GM23338 (cell line): ENCODE measurements around the gene SRRM2. TPM values are rescaled to one million over a fixed set of nuclear protein-coding genes. Genes with fewer than 3 reads are reported as not detected.

Source experiments
- ATAC-seq: fragments of 200-7000 bp; cut with Tn5 transposase; 3 replicates; pipeline ENCODE4 v1.9.1; 2020
- DNase-seq: peaks from one replicate; pipeline ENCODE4 v3.0.0-alpha.2; 2015; ENCODE audit warnings: low spot score
- H2AFZ ChIP-seq: fragments of 200-600 bp; sonication (generic); 2 replicates; pipeline ENCODE4 v1.8.0; 2016; ENCODE audit warnings: antibody characterized with exemption, mild to moderate bottlenecking, moderate library complexity
- H3F3A ChIP-seq: fragments of 200-600 bp; sonication (generic); replicated peaks from 2 replicates; pipeline ENCODE4 v1.8.0; 2017; ENCODE audit warnings: antibody characterized with exemption, mixed run types, low read depth
- H3K27ac ChIP-seq: fragments of 200-600 bp; sonication (generic); 2 replicates; pipeline ENCODE4 v1.6.1; 2016; ENCODE audit warnings: low read depth
- H3K27me3 ChIP-seq: fragments of 200-600 bp; sonication (generic); 2 replicates; pipeline ENCODE4 v1.8.0; 2016; ENCODE audit warnings: mild to moderate bottlenecking, mixed run types, moderate library complexity; ENCODE audit not compliant: insufficient read depth
- H3K36me3 ChIP-seq: fragments of 200-600 bp; sonication (generic); 2 replicates; pipeline ENCODE4 v1.8.0; 2016; ENCODE audit warnings: mild to moderate bottlenecking; ENCODE audit not compliant: insufficient read depth
- H3K4me1 ChIP-seq: fragments of 200-600 bp; sonication (generic); 2 replicates; pipeline ENCODE4 v1.8.0; 2016; ENCODE audit warnings: mild to moderate bottlenecking, moderate library complexity; ENCODE audit not compliant: insufficient read depth
- H3K4me2 ChIP-seq: fragments of 200-600 bp; sonication (generic); 2 replicates; pipeline ENCODE4 v1.7.1; 2017; ENCODE audit warnings: mixed run types
- H3K4me3 ChIP-seq: fragments of 200-600 bp; sonication (generic); 2 replicates; pipeline ENCODE4 v1.6.1; 2016; ENCODE audit warnings: mixed run types
- H3K79me2 ChIP-seq: fragments of 200-600 bp; sonication (generic); replicated peaks from 2 replicates; pipeline ENCODE4 v1.8.0; 2017; ENCODE audit warnings: mild to moderate bottlenecking; ENCODE audit not compliant: insufficient read depth
- H3K9me2 ChIP-seq: fragments of 200-600 bp; sonication (generic); 2 replicates; pipeline ENCODE4 v1.8.0; 2017; ENCODE audit not compliant: insufficient read depth
- H4K20me1 ChIP-seq: fragments of 200-600 bp; sonication (generic); replicated peaks from 2 replicates; pipeline ENCODE4 v1.8.0; 2017; ENCODE audit warnings: mild to moderate bottlenecking; ENCODE audit not compliant: insufficient read depth
- H3K27ac Mint-ChIP-seq: 2 replicates; pipeline ENCODE4 v1.8.0; 2020; ENCODE audit warnings: inconsistent platforms, mild to moderate bottlenecking, moderate library complexity, mixed read lengths
- H3K27me3 Mint-ChIP-seq: 3 replicates; pipeline ENCODE4 v1.8.0; 2022; ENCODE audit warnings: low read depth, mild to moderate bottlenecking, moderate library complexity, mixed read lengths, inconsistent platforms; ENCODE audit not compliant: insufficient read depth, poor library complexity
- H3K36me3 Mint-ChIP-seq: 3 replicates; pipeline ENCODE4 v1.8.0; 2021; ENCODE audit warnings: low read depth, mild to moderate bottlenecking, inconsistent platforms, moderate library complexity, mixed read lengths
- H3K4me1 Mint-ChIP-seq: 3 replicates; pipeline ENCODE4 v1.8.0; 2020; ENCODE audit warnings: mild to moderate bottlenecking, inconsistent platforms, mixed read lengths
- H3K4me3 Mint-ChIP-seq: 3 replicates; pipeline ENCODE4 v1.8.0; 2021; ENCODE audit warnings: moderate library complexity, mild to moderate bottlenecking, inconsistent platforms, mixed read lengths
- H3K9me3 Mint-ChIP-seq: 3 replicates; pipeline ENCODE4 v1.8.0; 2020; ENCODE audit warnings: moderate library complexity, mild to moderate bottlenecking, inconsistent platforms, mixed read lengths
- CTCF ChIP-seq, 2 experiments: fragments of 200-600 bp in 1 of 2; sonication (generic) in 1 of 2; conservative IDR thresholded peaks; 2 replicates each; pipeline versions ENCODE4 v1.5.1 to v1.6.1; 2016 to 2017; ENCODE audit warnings: antibody characterized with exemption in 2 of 2, low read depth in 2 of 2, mild to moderate bottlenecking in 2 of 2, moderate library complexity in 1 of 2
- EZH2 ChIP-seq: fragments of 200-600 bp; sonication (generic); IDR thresholded peaks from one replicate; pipeline ENCODE4 v1.8.0; 2017; ENCODE audit warnings: antibody characterized with exemption, mild to moderate bottlenecking, low read depth; ENCODE audit not compliant: unreplicated experiment
- EZH2phosphoT487 ChIP-seq: fragments of 200-600 bp; sonication (generic); IDR thresholded peaks from one replicate; pipeline ENCODE4 v1.8.1; 2018; ENCODE audit warnings: antibody characterized with exemption; ENCODE audit not compliant: unreplicated experiment
- POLR2AphosphoS5 ChIP-seq: IDR thresholded peaks from 2 replicates; pipeline ENCODE4 v1.6.1; 2016; ENCODE audit warnings: antibody characterized with exemption, low read depth
- REST ChIP-seq: IDR thresholded peaks from one replicate; pipeline ENCODE4 v1.6.1; 2018; ENCODE audit warnings: antibody characterized with exemption; ENCODE audit not compliant: unreplicated experiment
- ZNF114 ChIP-seq: fragments of 250-450 bp; sonication (Bioruptor Pico); IDR thresholded peaks from 2 replicates; pipeline ENCODE4 v1.5.0; 2020; ENCODE audit warnings: mild to moderate bottlenecking, moderate library complexity
- polyA plus RNA-seq: library from polyadenylated mRNA; unstranded; fragments of >200 nt; fragmentation: Nextera tagmentation; extraction: Ambion mirVana; gene quantifications from 2 replicates; pipeline ENCODE4 v1.2.1, GENCODE V29; 2016
- total RNA-seq: library from RNA; depleted of rRNA; stranded (reverse); fragments of >200 nt; shearing (Covaris generic); gene quantifications from 2 replicates; pipeline ENCODE4 v1.2.3, GENCODE V29; 2014
- TF ChIP-seq, protein P1 (sequence below): fragments of 250-450 bp; sonication (Bioruptor Pico); IDR thresholded peaks from 2 replicates; pipeline ENCODE4 v1.5.0; 2020; ENCODE audit warnings: mild to moderate bottlenecking, moderate library complexity

Gene SRRM2
- total and polyA plus RNA-seq, 2 experiments from 2014 or later: 308 to 893 TPM

DNA sequence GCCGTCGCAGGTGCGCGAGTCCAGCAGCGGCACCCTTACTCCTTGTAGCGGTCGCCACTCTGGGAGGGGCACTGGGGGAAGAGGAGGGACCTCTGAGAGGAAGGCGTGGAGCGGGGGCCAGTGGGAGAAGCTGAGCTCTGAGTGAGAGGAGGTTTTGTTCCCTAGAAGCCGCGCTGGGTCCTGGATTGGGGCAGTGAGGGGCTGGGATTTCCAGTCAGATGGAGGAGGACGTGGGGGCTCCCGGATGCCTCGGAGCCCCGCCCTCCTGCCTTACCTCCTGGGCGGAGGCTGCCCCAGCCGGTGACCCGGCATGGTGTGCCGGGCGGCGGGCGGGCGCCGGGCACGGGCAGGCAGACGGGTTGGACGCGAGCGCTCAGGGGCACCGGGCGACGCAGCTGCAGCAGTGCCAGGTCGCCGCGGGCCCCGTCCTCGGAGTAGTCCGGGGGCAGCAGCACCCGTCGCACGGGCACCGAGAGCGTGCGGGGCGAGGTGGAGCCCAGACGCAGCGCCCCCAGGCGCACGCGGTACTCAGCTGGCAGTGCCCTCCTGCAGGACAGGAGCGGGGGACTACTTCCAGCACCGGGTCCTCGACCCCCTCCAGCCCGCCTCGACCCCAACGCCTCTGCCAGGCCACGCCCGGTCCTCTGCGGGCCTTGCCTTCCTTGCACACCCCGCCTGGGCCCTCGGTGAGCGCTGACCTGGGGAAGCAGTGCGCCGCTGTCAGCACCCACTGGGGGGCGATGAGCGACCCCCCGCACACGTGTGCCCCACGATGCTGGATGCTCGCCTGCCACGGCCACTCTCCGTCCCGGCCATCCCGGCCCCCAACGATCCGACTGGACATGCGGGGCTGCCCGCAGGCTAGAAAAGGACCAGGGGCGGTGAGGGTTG is 32.9 kb downstream of the SRRM2 start:
- no peaks in the 10 kb centered on the region for H3K36me3 ChIP-seq
- peak; percentile 50 for ATAC-seq
- peak overlapping the region; percentile 80 for H3K4me2 ChIP-seq
- no peaks in the 10 kb centered on the region for H4K20me1 ChIP-seq
- Mint-ChIP-seq H3K27ac (no peak overlapping the region), H3K4me3 (peak overlapping the region; percentile 71), H3K27me3 (peaks cover 37% of the 10 kb centered on the region), H3K9me3 (no peaks in the 10 kb centered on the region; the same call in 2 of the 3 replicates), H3K36me3 (no peaks in the 10 kb centered on the region), H3K4me1 (peaks cover 4% of the 10 kb centered on the region)
- TF ChIP-seq ZNF114 (CRISPR knock-in tag): no peak
- no peak for TF ChIP-seq EZH2
- no peak for TF ChIP-seq REST
- no peak for TF ChIP-seq EZH2phosphoT487
- peak; percentile 36 to 38; a peak in 3 of 4 replicates for TF ChIP-seq CTCF (conservative IDR thresholded peaks at IDR 0.05; ENCODE audit: low read depth in 2 of 2)
- H3K79me2 ChIP-seq: no peaks in the 10 kb centered on the region
- H3F3A ChIP-seq: 0 out of 2 replicates have a peak, but pooled peaks cover 3% of the 10 kb centered on the region
- H3K9me2 ChIP-seq: no peaks in the 10 kb centered on the region
- peaks cover 29% of the 10 kb centered on the region for H3K27me3 ChIP-seq
- no peak overlapping the region for H3K27ac ChIP-seq
- H3K4me3 ChIP-seq: peak overlapping the region; percentile 61
- peak; percentile 56 for DNase-seq
- H2AFZ ChIP-seq: peak overlapping the region; percentile 97
- H3K4me1 ChIP-seq: no peaks in the 10 kb centered on the region

- Mint-ChIP-seq H3K36me3 (no peaks in the 10 kb centered on the region), H3K4me1 (peaks cover 3% of the 10 kb centered on the region), H3K9me3 (no peaks in the 10 kb centered on the region; the same call in 2 of the 3 replicates), H3K27me3 (peaks cover 31% of the 10 kb centered on the region), H3K27ac (no peak overlapping the region), H3K4me3 (no peak overlapping the region)
- Histone ChIP-seq H2AFZ (peak overlapping the region; percentile 97; the same call in 1 of the 2 replicates), H3K27ac (no peak overlapping the region), H3K4me1 (no peaks in the 10 kb centered on the region), H3K36me3 (no peaks in the 10 kb centered on the region), H3K27me3 (peaks cover 29% of the 10 kb centered on the region), H4K20me1 (no peaks in the 10 kb centered on the region), H3K4me3 (peak overlapping the region; percentile 61; the same call in 1 of the 2 replicates), H3K4me2 (peak overlapping the region; percentile 80), H3F3A (0 out of 2 replicates have a peak, but pooled peaks cover 3% of the 10 kb centered on the region), H3K9me2 (no peaks in the 10 kb centered on the region), H3K79me2 (no peaks in the 10 kb centered on the region)
- ATAC-seq (no peak; the same call in 2 of the 3 replicates), DNase-seq (no peak)
- TF ChIP-seq POLR2AphosphoS5: no peak
- TF ChIP-seq, protein P1, sequence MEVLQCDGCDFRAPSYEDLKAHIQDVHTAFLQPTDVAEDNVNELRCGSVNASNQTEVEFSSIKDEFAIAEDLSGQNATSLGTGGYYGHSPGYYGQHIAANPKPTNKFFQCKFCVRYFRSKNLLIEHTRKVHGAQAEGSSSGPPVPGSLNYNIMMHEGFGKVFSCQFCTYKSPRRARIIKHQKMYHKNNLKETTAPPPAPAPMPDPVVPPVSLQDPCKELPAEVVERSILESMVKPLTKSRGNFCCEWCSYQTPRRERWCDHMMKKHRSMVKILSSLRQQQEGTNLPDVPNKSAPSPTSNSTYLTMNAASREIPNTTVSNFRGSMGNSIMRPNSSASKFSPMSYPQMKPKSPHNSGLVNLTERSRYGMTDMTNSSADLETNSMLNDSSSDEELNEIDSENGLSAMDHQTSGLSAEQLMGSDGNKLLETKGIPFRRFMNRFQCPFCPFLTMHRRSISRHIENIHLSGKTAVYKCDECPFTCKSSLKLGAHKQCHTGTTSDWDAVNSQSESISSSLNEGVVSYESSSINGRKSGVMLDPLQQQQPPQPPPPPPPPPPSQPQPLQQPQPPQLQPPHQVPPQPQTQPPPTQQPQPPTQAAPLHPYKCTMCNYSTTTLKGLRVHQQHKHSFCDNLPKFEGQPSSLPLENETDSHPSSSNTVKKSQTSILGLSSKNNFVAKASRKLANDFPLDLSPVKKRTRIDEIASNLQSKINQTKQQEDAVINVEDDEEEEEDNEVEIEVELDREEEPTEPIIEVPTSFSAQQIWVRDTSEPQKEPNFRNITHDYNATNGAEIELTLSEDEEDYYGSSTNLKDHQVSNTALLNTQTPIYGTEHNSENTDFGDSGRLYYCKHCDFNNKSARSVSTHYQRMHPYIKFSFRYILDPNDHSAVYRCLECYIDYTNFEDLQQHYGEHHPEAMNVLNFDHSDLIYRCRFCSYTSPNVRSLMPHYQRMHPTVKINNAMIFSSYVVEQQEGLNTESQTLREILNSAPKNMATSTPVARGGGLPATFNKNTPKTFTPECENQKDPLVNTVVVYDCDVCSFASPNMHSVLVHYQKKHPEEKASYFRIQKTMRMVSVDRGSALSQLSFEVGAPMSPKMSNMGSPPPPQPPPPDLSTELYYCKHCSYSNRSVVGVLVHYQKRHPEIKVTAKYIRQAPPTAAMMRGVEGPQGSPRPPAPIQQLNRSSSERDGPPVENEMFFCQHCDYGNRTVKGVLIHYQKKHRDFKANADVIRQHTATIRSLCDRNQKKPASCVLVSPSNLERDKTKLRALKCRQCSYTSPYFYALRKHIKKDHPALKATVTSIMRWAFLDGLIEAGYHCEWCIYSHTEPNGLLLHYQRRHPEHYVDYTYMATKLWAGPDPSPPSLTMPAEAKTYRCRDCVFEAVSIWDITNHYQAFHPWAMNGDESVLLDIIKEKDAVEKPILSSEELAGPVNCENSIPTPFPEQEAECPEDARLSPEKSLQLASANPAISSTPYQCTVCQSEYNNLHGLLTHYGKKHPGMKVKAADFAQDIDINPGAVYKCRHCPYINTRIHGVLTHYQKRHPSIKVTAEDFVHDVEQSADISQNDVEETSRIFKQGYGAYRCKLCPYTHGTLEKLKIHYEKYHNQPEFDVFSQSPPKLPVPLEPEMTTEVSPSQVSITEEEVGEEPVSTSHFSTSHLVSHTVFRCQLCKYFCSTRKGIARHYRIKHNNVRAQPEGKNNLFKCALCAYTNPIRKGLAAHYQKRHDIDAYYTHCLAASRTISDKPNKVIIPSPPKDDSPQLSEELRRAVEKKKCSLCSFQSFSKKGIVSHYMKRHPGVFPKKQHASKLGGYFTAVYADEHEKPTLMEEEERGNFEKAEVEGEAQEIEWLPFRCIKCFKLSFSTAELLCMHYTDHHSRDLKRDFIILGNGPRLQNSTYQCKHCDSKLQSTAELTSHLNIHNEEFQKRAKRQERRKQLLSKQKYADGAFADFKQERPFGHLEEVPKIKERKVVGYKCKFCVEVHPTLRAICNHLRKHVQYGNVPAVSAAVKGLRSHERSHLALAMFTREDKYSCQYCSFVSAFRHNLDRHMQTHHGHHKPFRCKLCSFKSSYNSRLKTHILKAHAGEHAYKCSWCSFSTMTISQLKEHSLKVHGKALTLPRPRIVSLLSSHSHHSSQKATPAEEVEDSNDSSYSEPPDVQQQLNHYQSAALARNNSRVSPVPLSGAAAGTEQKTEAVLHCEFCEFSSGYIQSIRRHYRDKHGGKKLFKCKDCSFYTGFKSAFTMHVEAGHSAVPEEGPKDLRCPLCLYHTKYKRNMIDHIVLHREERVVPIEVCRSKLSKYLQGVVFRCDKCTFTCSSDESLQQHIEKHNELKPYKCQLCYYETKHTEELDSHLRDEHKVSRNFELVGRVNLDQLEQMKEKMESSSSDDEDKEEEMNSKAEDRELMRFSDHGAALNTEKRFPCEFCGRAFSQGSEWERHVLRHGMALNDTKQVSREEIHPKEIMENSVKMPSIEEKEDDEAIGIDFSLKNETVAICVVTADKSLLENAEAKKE: no peak
These were observed 33.8 kb downstream of the SRRM2 start for GRCh38 chr16:2786061-2786825.
